Measurements from ENCODE around the gene ROR1.
"Not testable (repeated sequence)": the region's sequence is repeated elsewhere in the genome, so short reads cannot be mapped to it uniquely, and the experiment has no call there.

ROR1 gene

DNA sequence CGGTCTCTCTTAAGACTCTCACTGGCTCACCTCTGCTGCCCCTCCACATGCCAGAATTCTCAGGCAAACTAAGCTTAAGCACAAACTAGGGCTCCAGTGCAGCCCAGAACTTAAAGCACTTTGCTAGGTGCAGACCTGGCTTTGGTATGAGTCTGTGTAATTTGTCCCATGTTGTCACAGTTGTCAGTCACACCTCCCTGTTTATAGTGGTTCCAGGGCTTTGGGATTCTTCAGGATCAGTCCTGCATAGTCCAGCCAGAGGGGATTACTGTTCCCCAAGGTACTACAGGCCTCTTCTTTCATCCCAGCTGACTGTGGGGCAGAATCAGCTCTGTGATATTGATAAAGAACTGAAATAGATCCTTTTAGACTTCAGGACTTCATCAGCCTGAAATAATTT is 324.6 kb downstream of the ROR1 start:
- TF ChIP-seq CSDC2 (CRISPR knock-in tag; IDR thresholded peaks at IDR 0.05) (no peak), ZNF565 (CRISPR knock-in tag; conservative IDR thresholded peaks at IDR 0.05; ENCODE audit: low read depth) (no peak), TOX (CRISPR knock-in tag; IDR thresholded peaks at IDR 0.05; ENCODE audit: borderline replicate concordance) (no peak), ISL1 (CRISPR knock-in tag; IDR thresholded peaks at IDR 0.05) (no peak)
- TF ChIP-seq, protein P1, sequence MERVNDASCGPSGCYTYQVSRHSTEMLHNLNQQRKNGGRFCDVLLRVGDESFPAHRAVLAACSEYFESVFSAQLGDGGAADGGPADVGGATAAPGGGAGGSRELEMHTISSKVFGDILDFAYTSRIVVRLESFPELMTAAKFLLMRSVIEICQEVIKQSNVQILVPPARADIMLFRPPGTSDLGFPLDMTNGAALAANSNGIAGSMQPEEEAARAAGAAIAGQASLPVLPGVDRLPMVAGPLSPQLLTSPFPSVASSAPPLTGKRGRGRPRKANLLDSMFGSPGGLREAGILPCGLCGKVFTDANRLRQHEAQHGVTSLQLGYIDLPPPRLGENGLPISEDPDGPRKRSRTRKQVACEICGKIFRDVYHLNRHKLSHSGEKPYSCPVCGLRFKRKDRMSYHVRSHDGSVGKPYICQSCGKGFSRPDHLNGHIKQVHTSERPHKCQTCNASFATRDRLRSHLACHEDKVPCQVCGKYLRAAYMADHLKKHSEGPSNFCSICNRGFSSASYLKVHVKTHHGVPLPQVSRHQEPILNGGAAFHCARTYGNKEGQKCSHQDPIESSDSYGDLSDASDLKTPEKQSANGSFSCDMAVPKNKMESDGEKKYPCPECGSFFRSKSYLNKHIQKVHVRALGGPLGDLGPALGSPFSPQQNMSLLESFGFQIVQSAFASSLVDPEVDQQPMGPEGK (CRISPR knock-in tag; IDR thresholded peaks at IDR 0.05; ENCODE audit: borderline replicate concordance) = no peak
- no peak for ATAC-seq

DNA sequence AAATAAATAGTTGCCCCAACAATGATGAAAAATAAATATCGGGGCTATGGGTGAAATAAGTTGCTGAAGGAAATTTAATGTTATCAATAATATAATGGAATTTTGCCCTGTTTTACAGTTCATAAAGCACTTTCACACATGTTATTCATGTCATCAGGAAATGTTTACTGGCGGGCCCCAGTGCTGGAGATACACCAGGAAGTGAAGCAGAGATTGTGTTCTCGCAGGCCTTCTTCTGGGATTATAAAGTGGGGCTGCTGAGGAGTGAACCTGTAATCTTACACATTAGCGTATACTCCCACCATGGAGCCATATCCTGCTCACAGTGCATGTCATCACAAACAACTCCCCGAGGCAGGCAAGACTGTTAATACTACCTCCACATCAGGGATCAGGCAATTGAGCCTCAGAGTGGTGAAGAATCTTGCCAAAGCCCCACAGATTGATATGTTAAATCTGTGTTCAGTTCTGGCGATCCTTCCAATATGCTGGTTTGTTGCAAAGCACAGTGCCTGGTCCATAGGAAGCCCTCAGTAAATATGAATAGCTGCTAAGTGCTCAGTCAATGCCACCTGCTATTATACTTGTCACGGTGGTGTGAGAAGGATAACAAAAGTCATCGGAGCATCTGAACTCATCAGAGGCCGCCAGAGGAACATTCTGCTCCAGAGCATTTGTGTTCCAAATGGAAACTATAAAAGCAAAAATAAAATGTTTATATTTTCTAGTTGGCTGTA is 325.2 kb downstream of the ROR1 start:
- TF ChIP-seq OSR1 (CRISPR knock-in tag; IDR thresholded peaks at IDR 0.05) (no peak), ZC3H10 (CRISPR knock-in tag; IDR thresholded peaks at IDR 0.05) (no peak), ZNF565 (CRISPR knock-in tag; conservative IDR thresholded peaks at IDR 0.05; ENCODE audit: low read depth) (no peak), ZNF70 (CRISPR knock-in tag; IDR thresholded peaks at IDR 0.05) (no peak)
- ATAC-seq = no peak

DNA sequence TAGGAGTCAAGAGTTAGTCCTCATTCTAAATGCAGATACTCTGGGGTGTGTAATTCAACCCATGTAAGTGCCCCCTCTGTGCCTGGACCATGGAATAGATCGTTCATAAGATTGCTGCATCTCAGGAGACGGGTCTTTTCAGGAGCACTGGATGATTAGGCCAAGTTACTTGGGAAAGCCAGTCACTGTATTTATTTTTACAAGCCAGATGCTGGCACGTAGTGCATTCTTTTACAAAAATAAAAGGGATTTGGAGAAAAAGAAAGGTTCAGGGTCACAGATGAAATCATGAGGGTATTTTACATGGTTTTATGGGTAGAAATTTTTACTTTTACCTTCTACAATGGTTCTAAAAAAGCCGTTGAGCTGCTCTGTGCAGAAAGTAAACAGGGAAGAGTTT is 327.0 kb downstream of the ROR1 start:
- TF ChIP-seq OSR1 (CRISPR knock-in tag; IDR thresholded peaks at IDR 0.05) = no peak
- ATAC-seq = no peak

DNA sequence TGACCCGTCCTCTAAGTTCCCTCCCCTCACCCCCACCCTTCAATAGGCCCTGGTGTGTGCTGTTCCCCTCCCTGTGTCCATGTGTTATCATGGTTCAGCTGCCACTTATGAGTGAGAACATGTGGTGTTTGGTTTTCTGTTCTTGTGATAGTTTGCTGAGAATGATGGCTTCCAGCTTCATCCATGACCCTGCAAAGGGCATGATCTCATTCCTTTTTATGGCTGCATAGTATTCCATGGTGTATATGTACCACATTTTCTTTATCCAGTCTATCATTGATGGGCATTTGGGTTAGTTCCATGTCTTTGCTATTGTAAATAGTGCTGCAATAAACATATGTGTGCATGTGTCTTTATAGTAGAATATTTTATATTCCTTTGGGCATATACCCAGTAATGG is 330.8 kb downstream of the ROR1 start:
- peak; percentile 61; the same call in 1 of the 2 replicates for TF ChIP-seq ZNF8 (CRISPR knock-in tag; IDR thresholded peaks at IDR 0.05)
- not testable (repeated sequence) for ATAC-seq

DNA sequence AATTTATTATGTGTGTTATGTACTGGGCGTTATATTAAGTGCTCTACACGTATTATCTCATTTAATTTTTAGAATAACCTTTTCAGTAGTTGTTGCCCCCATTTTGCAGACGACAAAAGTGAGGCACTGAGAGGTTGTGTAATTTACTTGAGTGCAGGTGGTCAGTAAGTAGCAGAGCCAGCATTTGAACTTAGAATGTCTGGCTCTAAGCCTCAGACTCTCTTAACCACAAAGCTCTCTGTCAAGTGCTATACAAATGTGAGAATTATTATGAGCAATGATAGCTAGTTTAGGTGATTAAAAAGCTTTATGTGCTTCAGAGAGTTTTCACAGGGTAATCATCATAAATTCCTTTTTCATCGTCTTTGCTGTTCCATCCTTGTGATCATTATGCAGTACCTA is 333.3 kb downstream of the ROR1 start:
- no peak for ATAC-seq
- TF ChIP-seq ZNF565 (CRISPR knock-in tag; conservative IDR thresholded peaks at IDR 0.05; ENCODE audit: low read depth) = no peak
- TF ChIP-seq ZC3H10 (CRISPR knock-in tag; IDR thresholded peaks at IDR 0.05) = no peak
- no peak for TF ChIP-seq ISL1 (CRISPR knock-in tag; IDR thresholded peaks at IDR 0.05)
- TF ChIP-seq, protein P2, sequence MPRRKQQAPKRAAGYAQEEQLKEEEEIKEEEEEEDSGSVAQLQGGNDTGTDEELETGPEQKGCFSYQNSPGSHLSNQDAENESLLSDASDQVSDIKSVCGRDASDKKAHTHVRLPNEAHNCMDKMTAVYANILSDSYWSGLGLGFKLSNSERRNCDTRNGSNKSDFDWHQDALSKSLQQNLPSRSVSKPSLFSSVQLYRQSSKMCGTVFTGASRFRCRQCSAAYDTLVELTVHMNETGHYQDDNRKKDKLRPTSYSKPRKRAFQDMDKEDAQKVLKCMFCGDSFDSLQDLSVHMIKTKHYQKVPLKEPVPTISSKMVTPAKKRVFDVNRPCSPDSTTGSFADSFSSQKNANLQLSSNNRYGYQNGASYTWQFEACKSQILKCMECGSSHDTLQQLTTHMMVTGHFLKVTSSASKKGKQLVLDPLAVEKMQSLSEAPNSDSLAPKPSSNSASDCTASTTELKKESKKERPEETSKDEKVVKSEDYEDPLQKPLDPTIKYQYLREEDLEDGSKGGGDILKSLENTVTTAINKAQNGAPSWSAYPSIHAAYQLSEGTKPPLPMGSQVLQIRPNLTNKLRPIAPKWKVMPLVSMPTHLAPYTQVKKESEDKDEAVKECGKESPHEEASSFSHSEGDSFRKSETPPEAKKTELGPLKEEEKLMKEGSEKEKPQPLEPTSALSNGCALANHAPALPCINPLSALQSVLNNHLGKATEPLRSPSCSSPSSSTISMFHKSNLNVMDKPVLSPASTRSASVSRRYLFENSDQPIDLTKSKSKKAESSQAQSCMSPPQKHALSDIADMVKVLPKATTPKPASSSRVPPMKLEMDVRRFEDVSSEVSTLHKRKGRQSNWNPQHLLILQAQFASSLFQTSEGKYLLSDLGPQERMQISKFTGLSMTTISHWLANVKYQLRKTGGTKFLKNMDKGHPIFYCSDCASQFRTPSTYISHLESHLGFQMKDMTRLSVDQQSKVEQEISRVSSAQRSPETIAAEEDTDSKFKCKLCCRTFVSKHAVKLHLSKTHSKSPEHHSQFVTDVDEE (CRISPR knock-in tag; IDR thresholded peaks at IDR 0.05) = no peak

DNA sequence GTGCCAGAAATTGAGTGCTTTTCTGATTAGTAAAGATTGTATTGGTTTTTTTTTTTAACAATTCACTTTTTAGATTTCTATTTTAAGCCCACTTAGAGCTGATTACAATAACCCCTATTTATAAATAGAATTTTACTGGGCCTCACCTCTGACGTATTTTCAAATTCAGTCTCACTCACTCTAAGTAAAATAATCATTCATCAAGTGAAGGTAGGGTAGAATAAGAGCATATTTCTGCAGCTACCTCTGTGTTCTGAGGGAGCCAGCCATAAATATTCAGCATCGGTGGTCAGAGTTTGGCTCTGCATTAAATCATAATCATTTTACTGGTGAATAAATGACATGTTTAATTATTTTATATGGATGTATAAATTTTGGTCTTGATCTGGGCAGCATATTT is 333.8 kb downstream of the ROR1 start:
- TF ChIP-seq, protein P3, sequence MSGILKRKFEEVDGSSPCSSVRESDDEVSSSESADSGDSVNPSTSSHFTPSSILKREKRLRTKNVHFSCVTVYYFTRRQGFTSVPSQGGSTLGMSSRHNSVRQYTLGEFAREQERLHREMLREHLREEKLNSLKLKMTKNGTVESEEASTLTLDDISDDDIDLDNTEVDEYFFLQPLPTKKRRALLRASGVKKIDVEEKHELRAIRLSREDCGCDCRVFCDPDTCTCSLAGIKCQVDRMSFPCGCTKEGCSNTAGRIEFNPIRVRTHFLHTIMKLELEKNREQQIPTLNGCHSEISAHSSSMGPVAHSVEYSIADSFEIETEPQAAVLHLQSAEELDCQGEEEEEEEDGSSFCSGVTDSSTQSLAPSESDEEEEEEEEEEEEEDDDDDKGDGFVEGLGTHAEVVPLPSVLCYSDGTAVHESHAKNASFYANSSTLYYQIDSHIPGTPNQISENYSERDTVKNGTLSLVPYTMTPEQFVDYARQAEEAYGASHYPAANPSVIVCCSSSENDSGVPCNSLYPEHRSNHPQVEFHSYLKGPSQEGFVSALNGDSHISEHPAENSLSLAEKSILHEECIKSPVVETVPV (CRISPR knock-in tag; IDR thresholded peaks at IDR 0.05) = 0 out of 2 replicates have a peak, but pooled peaks have one; percentile 23
- TF ChIP-seq ZC3H10 (CRISPR knock-in tag; IDR thresholded peaks at IDR 0.05) = 0 out of 2 replicates have a peak, but pooled peaks have one; percentile 44
- peak; percentile 73 for TF ChIP-seq ISL1 (CRISPR knock-in tag; IDR thresholded peaks at IDR 0.05)
- TF ChIP-seq TOX (CRISPR knock-in tag; IDR thresholded peaks at IDR 0.05; ENCODE audit: borderline replicate concordance) = peak; percentile 46; the same call in 1 of the 2 replicates
- no peak for TF ChIP-seq OSR1 (CRISPR knock-in tag; IDR thresholded peaks at IDR 0.05)
- ATAC-seq = peak; percentile 33; the same call in 1 of the 3 replicates

DNA sequence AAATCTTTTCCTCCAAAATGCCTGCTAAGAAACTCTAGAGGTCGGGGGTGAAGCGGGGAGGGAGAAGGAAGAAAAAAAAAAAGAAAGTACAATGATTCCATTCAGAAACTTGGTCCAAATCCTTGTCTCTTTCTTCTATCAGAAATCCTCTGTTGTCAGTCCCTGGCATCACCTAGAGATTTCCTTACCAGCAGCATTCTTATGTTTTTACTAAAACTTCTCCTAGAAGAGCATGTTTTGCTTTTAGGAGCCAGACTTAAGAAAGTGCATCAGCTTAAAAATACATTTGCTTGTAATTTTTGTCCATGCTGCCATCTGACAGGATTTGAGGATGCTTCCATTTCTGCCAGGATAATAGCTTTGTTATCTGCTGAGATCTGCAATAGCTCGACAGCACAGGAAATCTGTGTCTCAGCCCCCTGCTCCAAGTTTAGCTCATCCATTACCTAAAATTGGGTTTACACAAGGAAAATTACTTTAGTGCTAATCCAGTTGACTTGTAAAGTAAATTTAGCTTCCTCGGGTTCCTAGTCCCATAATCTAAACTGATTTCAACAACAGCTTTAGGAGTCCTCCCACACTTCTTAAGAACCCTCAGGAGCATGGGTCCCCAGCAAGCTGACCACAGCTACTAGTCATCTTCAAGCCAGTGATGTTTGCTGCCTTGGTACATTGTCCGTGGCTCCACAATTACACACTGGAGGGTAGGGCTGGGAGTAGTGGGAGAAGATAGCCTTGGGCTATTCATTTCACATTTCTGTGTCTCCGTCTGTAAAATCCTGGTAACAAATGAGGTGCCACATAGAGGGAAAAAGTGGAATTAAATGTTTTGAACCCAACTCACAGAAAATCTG is 337.3 kb downstream of the ROR1 start:
- ATAC-seq = peak; percentile 71
- TF ChIP-seq GLIS3 (CRISPR knock-in tag; IDR thresholded peaks at IDR 0.05) (0 out of 2 replicates have a peak, but pooled peaks have one; percentile 88), ZNF70 (CRISPR knock-in tag; IDR thresholded peaks at IDR 0.05) (peak; percentile 23; the same call in 1 of the 2 replicates), BACH2 (CRISPR knock-in tag; IDR thresholded peaks at IDR 0.05; ENCODE audit: borderline replicate concordance) (no peak), ISL1 (CRISPR knock-in tag; IDR thresholded peaks at IDR 0.05) (peak; percentile 87), ZFP3 (CRISPR knock-in tag; IDR thresholded peaks at IDR 0.05) (peak; percentile 62; the same call in 1 of the 2 replicates), ESRRG (CRISPR knock-in tag; IDR thresholded peaks at IDR 0.05) (0 out of 2 replicates have a peak, but pooled peaks have one; percentile 60), PPARA (CRISPR knock-in tag; IDR thresholded peaks at IDR 0.05; ENCODE audit: borderline replicate concordance) (no peak)
- TF ChIP-seq, protein P1 (CRISPR knock-in tag; IDR thresholded peaks at IDR 0.05; ENCODE audit: borderline replicate concordance) = no peak
- TF ChIP-seq, protein P2 (CRISPR knock-in tag; IDR thresholded peaks at IDR 0.05) = peak; percentile 90

Measured in SK-N-SH treated with all-trans-retinoic acid at 6 μM for 48 hours (cell line).